CD4-positive, alpha-beta T cell treated with Interleukin-4 for 4 hours (primary cell): ENCODE results near the gene KMO.

ENCODE experiments used
- DNase-seq: peaks from one replicate; pipeline ENCODE4 v3.0.0-alpha.2; 2020

Gene KMO

GRCh38 chr1:241598249-241598648 lies 66.1 kb downstream of the KMO start:
- DNase-seq = no peak

GRCh38 chr1:241600496-241600901 lies 68.3 kb downstream of the KMO start:
- DNase-seq = no peak

GRCh38 chr1:241603731-241604245 lies 71.6 kb downstream of the KMO start:
- no peak for DNase-seq

GRCh38 chr1:241605146-241605805 lies 73.1 kb downstream of the KMO start:
- DNase-seq = no peak

GRCh38 chr1:241606544-241606943 lies 74.4 kb downstream of the KMO start:
- no peak for DNase-seq

GRCh38 chr1:241607497-241607896 lies 75.3 kb downstream of the KMO start:
- DNase-seq = no peak

- DNase-seq = no peak
Observed at GRCh38 chr1:241608379-241609033, 76.3 kb downstream of the KMO start.

GRCh38 chr1:241610056-241610815 lies 78.1 kb downstream of the KMO start:
- no peak for DNase-seq

- peak; percentile 74 for DNase-seq
Observed at GRCh38 chr1:241611063-241611462, 78.9 kb downstream of the KMO start.

GRCh38 chr1:241611736-241612135 lies 79.6 kb downstream of the KMO start:
- DNase-seq = no peak

GRCh38 chr1:241612533-241613477 lies 80.6 kb downstream of the KMO start:
- no peak for DNase-seq

- no peak for DNase-seq
Observed at GRCh38 chr1:241614144-241614543, 82.0 kb downstream of the KMO start.

GRCh38 chr1:241614572-241614971 lies 82.4 kb downstream of the KMO start:
- DNase-seq = no peak

GRCh38 chr1:241615043-241615974 lies 83.1 kb downstream of the KMO start:
- DNase-seq = no peak

GRCh38 chr1:241617426-241617825 lies 85.2 kb downstream of the KMO start:
- no peak for DNase-seq

GRCh38 chr1:241622669-241623068 lies 90.5 kb downstream of the KMO start:
- no peak for DNase-seq

- no peak for DNase-seq
Observed at GRCh38 chr1:241624935-241625334, 92.8 kb downstream of the KMO start.

GRCh38 chr1:241627453-241628259 lies 95.5 kb downstream of the KMO start:
- peak; percentile 76 for DNase-seq

GRCh38 chr1:241630005-241630404 lies 97.8 kb downstream of the KMO start:
- DNase-seq = no peak

GRCh38 chr1:241630476-241630875 lies 98.3 kb downstream of the KMO start:
- DNase-seq = no peak

- DNase-seq = no peak
Observed at GRCh38 chr1:241630899-241631298, 98.7 kb downstream of the KMO start.
